GM12892 (cell line): ENCODE data around the gene KRT12.

Experiments used
- DNase-seq: peaks from one replicate; pipeline ENCODE4 v3.0.0; 2011; ENCODE audit not compliant: insufficient read length
- FAIRE-seq: peaks from 2 replicates; lab custom pipeline; 2011; peaks lifted over from hg19 to GRCh38; lab: Jason Lieb, UNC
- POLR2A ChIP-seq: IDR thresholded peaks from 2 replicates; pipeline ENCODE4 v1.6.1; 2011; ENCODE audit warnings: low read depth, low read length, control low read depth
- POLR2AphosphoS5 ChIP-seq: IDR thresholded peaks from 2 replicates; pipeline ENCODE4 v1.6.1; 2011; ENCODE audit warnings: low read depth, low read length, control low read depth
- TAF1 ChIP-seq: IDR thresholded peaks from 2 replicates; pipeline ENCODE4 v1.6.1; 2011; ENCODE audit warnings: low read depth, mild to moderate bottlenecking, control low read depth, low read length, borderline replicate concordance

Gene KRT12

GRCh38 chr17:40854175-40854814, 12.7 kb downstream of the KRT12 start:
- TF ChIP-seq POLR2A (no peak), TAF1 (no peak)
- DNase-seq = no peak
- no peak for FAIRE-seq

GRCh38 chr17:40852364-40852763, 14.7 kb downstream of the KRT12 start:
- no peak for TF ChIP-seq POLR2AphosphoS5
- TF ChIP-seq TAF1 = no peak
- TF ChIP-seq POLR2A = no peak
- FAIRE-seq (no peak), DNase-seq (no peak)

- no peak for DNase-seq
- no peak for FAIRE-seq
- TF ChIP-seq POLR2AphosphoS5 (no peak), TAF1 (no peak), POLR2A (no peak)
These were observed 16.6 kb downstream of the KRT12 start for GRCh38 chr17:40850293-40850972.

- FAIRE-seq = no peak
- no peak for TF ChIP-seq POLR2AphosphoS5
- TF ChIP-seq POLR2A = no peak
- TF ChIP-seq TAF1 = no peak
- no peak for DNase-seq
These were observed 17.3 kb downstream of the KRT12 start for GRCh38 chr17:40849723-40850122.

GRCh38 chr17:40848583-40849235, 18.3 kb downstream of the KRT12 start:
- TF ChIP-seq TAF1 (no peak), POLR2AphosphoS5 (no peak), POLR2A (no peak)
- DNase-seq = no peak
- no peak for FAIRE-seq

GRCh38 chr17:40846515-40847144, 20.4 kb downstream of the KRT12 start:
- FAIRE-seq (no peak), DNase-seq (no peak)
- no peak for TF ChIP-seq POLR2AphosphoS5
- TF ChIP-seq POLR2A = no peak
- TF ChIP-seq TAF1 = no peak

- FAIRE-seq = no peak
- no peak for DNase-seq
- TF ChIP-seq POLR2A (no peak), TAF1 (no peak), POLR2AphosphoS5 (no peak)
These were observed 22.3 kb downstream of the KRT12 start for GRCh38 chr17:40844671-40845107.

GRCh38 chr17:40843242-40843641, 23.8 kb downstream of the KRT12 start:
- no peak for TF ChIP-seq POLR2AphosphoS5
- TF ChIP-seq TAF1 = no peak
- TF ChIP-seq POLR2A = no peak
- no peak for DNase-seq
- no peak for FAIRE-seq

GRCh38 chr17:40841246-40841645, 25.8 kb downstream of the KRT12 start:
- DNase-seq (no peak), FAIRE-seq (no peak)

GRCh38 chr17:40839194-40839593, 27.8 kb downstream of the KRT12 start:
- FAIRE-seq = no peak
- no peak for DNase-seq
- TF ChIP-seq TAF1 (no peak), POLR2AphosphoS5 (no peak), POLR2A (no peak)

More at GRCh38 chr17:40841246-40841645, 25.8 kb downstream of the KRT12 start:
- TF ChIP-seq POLR2A (no peak), TAF1 (no peak), POLR2AphosphoS5 (no peak)

- DNase-seq (no peak), FAIRE-seq (no peak)
- TF ChIP-seq TAF1 (no peak), POLR2A (no peak), POLR2AphosphoS5 (no peak)
These were observed 31.0 kb downstream of the KRT12 start for GRCh38 chr17:40836020-40836419.
